Stimulated activated naive CD8-positive, alpha-beta T cell treated with anti-CD3 and anti-CD28 coated beads, Interleukin-15, amount 100 ng/mL, for 72 hours (primary cell): ENCODE measurements around the gene OR2J3.
"Not testable (repeated sequence)": the region's sequence is repeated elsewhere in the genome, so short reads cannot be mapped to it uniquely, and the experiment has no call there.

Experiments
- ATAC-seq: fragments of 150-1000 bp; cut with Tn5 transposase; 2 replicates; pipeline ENCODE4 v1.10.0; 2021; ENCODE audit warnings: mild to moderate bottlenecking, moderate library complexity
- DNase-seq, 2 donors: peaks; one replicate each; pipeline ENCODE4 v3.0.0; 2021 to 2022
- H3K27ac Mint-ChIP-seq, 2 donors: one replicate each; pipeline ENCODE4 v1.8.0; 2022; ENCODE audit warnings: mild to moderate bottlenecking in 2 of 2, mixed read lengths in 2 of 2, moderate library complexity in 2 of 2
- H3K27me3 Mint-ChIP-seq: one replicate; pipeline ENCODE4 v1.8.0; 2022; ENCODE audit warnings: mixed read lengths
- H3K4me1 Mint-ChIP-seq: one replicate; pipeline ENCODE4 v1.8.0; 2022; ENCODE audit warnings: mild to moderate bottlenecking, mixed read lengths
- H3K4me3 Mint-ChIP-seq, 2 donors: one replicate each; pipeline ENCODE4 v1.8.0; 2022; ENCODE audit warnings: mild to moderate bottlenecking in 2 of 2, mixed read lengths in 2 of 2, moderate library complexity in 1 of 2
- H3K9me3 Mint-ChIP-seq, 2 donors: one replicate each; pipeline ENCODE4 v1.8.0; 2022; ENCODE audit warnings: mixed read lengths in 2 of 2

The OR2J3 gene

DNA sequence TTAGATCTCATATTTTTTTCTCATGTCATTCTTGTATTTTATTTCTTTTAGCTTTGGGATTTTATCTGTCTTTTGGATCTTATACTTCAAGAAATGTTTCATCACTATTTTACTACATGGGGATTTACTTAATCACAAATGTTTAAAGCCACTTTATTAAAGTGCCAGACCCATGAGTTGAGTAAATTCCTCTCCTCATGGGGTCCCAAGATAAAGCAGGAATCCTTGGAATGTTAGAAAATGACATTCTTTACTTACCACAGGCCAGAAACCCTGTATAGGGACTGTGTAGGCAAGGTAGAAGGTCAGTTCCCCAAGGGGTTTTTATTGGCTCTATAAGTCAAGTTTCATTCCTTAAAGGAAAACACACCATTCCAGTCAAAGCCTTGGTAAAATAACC lies 34.5 kb downstream of the OR2J3 start:
- Mint-ChIP-seq H3K4me3 (no peak overlapping the region), H3K4me1 (no peaks in the 10 kb centered on the region), H3K27me3 (peaks cover 32% of the 10 kb centered on the region), H3K9me3 (no peaks in the 10 kb centered on the region), H3K27ac (no peak overlapping the region)
- DNase-seq (no peak), ATAC-seq (no peak)

DNA sequence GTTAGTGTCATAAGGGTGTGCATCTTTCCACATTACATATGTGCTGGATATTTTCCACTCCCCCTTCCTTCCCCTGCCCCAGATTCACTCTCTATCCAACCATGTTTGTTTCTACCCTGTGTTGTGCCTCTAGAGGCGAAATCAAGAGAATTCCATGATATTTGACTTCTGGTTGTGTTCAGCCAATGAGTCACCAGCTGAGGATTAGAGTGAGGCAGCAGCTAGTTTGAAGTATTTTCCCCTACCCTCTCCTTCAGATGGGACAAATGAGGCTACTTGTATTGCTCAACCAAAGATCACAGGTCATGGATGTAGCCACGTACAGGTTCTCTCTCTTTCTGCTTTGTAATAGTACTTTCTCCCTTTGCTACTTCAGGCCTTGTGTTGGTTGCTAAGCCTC lies 38.3 kb downstream of the OR2J3 start:
- DNase-seq = no peak
- no peak for ATAC-seq
- no peak overlapping the region for H3K4me3 Mint-ChIP-seq
- no peak overlapping the region for H3K27ac Mint-ChIP-seq
- no peaks in the 10 kb centered on the region for H3K4me1 Mint-ChIP-seq
- peaks cover 11 to 19% of the 10 kb centered on the region in 2 donors for H3K9me3 Mint-ChIP-seq
- H3K27me3 Mint-ChIP-seq = peaks cover 46% of the 10 kb centered on the region

DNA sequence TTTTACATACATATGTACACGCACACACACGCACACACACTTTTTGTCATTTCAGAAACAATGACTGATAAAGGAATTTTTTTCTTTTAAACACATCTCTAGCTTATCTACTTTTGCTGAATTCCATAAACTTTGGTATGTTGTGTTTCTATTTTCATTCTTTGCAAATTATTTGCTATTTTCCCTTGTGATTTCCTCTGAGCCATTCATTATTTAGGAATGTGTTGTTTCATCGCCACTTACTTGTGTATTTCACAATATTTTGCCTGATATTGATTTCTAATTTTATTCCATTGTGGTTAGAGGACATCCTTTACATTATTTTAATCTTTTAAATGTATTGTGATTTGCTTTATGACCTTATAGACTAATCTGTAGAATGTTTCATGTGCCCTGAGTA lies 39.2 kb downstream of the OR2J3 start:
- DNase-seq = no peak
- no peak for ATAC-seq
- Mint-ChIP-seq H3K4me3 (no peak overlapping the region), H3K9me3 (peaks cover 11 to 19% of the 10 kb centered on the region in 2 donors), H3K4me1 (no peaks in the 10 kb centered on the region), H3K27me3 (peaks cover 46% of the 10 kb centered on the region), H3K27ac (peak overlapping the region in 1 of 2 donors; percentile 10)

DNA sequence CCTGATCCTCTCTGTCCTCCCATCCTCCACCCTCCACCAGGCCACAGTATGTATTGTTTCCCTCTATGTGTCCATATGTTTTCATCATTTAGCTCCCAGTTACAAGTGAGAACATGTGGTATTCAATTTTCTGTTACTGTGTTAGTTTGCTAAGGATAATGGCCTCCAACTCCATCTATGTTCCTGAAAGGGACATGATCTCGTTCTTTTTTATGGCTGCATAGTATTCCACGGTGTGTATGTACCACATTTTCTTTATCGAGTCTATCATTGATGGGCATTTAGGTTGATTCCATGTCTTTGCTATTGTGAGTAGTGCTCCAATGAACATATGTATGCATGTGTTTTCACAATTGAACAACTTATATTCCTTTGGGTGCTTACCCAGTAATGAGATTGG lies 41.6 kb downstream of the OR2J3 start:
- Mint-ChIP-seq H3K27me3 (peaks cover 56% of the 10 kb centered on the region), H3K9me3 (peaks cover 19 to 22% of the 10 kb centered on the region in 2 donors)
- not testable (repeated sequence) for H3K4me3 Mint-ChIP-seq, DNase-seq, H3K27ac Mint-ChIP-seq, ATAC-seq, H3K4me1 Mint-ChIP-seq

DNA sequence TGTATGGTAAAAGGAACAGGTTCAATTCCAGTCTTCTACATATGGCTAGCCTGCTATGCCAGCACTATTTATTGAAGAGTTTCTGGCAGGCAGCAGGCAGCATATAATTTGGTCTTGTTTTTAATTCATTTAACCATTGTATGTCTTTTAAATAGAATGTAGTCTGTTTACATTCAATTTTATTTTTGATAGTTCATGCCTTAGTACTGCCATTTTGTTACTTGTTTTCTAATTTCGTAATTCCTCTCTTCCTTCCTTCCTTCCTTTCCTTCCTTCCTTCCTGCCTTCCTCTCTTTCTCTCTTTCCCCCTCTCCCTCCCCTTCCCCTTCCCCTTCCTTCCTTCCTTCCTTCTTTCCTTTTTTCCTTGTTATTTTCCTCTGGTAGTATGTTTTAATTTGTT lies 45.2 kb downstream of the OR2J3 start:
- no peak overlapping the region for H3K27ac Mint-ChIP-seq

DNA sequence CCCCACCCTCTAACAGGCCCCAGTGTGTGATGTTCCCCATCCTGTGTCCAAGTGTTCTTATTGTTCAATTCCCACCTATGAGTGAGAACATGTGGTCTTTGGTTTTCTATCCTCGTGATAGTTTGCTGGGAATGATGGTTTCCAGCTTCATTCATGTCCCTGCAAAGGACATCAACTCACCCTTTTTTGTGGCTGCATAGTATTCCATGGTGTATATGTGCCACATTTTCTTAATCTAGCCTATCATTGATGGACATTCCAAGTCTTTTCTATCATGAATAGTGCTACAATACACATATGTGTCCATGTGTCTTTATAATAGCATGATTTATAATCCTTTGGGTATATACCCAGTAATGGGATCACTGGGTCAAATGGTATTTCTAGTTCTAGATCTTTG lies 47.3 kb downstream of the OR2J3 start:
- H3K27ac Mint-ChIP-seq = not testable (repeated sequence)

More for the DNA sequence above, 45.2 kb downstream of the OR2J3 start:
- Mint-ChIP-seq H3K4me1 (no peaks in the 10 kb centered on the region), H3K4me3 (no peak overlapping the region), H3K27me3 (peaks cover 46% of the 10 kb centered on the region), H3K9me3 (peaks cover 19 to 22% of the 10 kb centered on the region in 2 donors)
- DNase-seq (no peak), ATAC-seq (no peak)

DNA sequence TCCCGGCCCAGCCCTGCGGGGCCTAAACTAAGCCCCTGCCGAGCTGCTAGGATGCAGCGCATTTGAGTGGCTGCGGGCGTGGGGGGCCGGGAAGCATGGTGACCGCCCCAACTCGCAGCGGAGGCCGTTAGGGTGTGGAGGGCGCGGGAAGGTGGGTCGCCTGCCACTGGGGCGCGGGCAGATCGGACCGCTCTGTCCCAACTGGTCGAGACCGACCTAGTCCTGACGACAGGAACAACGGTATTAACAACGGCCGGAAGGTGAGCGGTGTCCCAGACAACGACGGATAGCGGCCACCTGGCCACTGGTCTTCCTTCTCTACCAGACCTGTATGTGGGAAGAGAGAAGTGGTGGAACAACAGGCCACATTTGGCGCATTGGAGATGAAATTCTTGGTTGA lies 52.1 kb downstream of the OR2J3 start:
- not testable (repeated sequence) for DNase-seq, H3K4me1 Mint-ChIP-seq, H3K9me3 Mint-ChIP-seq, H3K27ac Mint-ChIP-seq, H3K4me3 Mint-ChIP-seq, ATAC-seq
- H3K27me3 Mint-ChIP-seq = peaks cover 43% of the 10 kb centered on the region

More for the DNA sequence above, 47.3 kb downstream of the OR2J3 start:
- peaks cover 33% of the 10 kb centered on the region for H3K27me3 Mint-ChIP-seq
- peaks cover under 1 to 14% of the 10 kb centered on the region in 2 donors for H3K9me3 Mint-ChIP-seq
- H3K4me1 Mint-ChIP-seq, H3K4me3 Mint-ChIP-seq, DNase-seq, ATAC-seq: not testable (repeated sequence)
